ENCODE data around the gene ACACA.

Gene ACACA

GRCh38 chr17:37069087-37069486, 337.5 kb downstream of the ACACA start:
- H3K79me2 ChIP-seq (ENCODE audit: insufficient read depth, low read length) = no peaks in the 10 kb centered on the region
- H3K9me2 ChIP-seq (replicated peaks; ENCODE audit: low read depth, low read length) = no peaks in the 10 kb centered on the region
- H3K4me3 ChIP-seq (ENCODE audit: low read length, poor library complexity, severe bottlenecking) = no peak overlapping the region
- no peaks in the 10 kb centered on the region for H3K27me3 ChIP-seq (ENCODE audit: insufficient read depth, low read length, poor library complexity, severe bottlenecking)
- no peaks in the 10 kb centered on the region for H3F3A ChIP-seq (ENCODE audit: low read depth)
- H2AFZ ChIP-seq (ENCODE audit: low read length) = no peak overlapping the region
- TF ChIP-seq CTCF (conservative IDR thresholded peaks at IDR 0.05; ENCODE audit: low read length) (no peak), EZH2phosphoT487 (IDR thresholded peaks at IDR 0.05; ENCODE audit: borderline replicate concordance) (no peak)
- H3K36me3 ChIP-seq (ENCODE audit: insufficient read depth, low read length) = no peaks in the 10 kb centered on the region
- no peak overlapping the region for H3K9ac ChIP-seq (ENCODE audit: low read depth, low read length, poor library complexity, severe bottlenecking)
- no peaks in the 10 kb centered on the region for H3K9me3 ChIP-seq (ENCODE audit: insufficient read depth, low read depth, low read length)
- H3K4me1 ChIP-seq (ENCODE audit: insufficient read depth, low read length, poor library complexity, severe bottlenecking) = no peaks in the 10 kb centered on the region
- no peaks in the 10 kb centered on the region for H4K20me1 ChIP-seq (ENCODE audit: insufficient read depth, low read length, poor library complexity, severe bottlenecking)
- no peak overlapping the region for H3K4me2 ChIP-seq (ENCODE audit: low read depth, low read length, poor library complexity, severe bottlenecking)

GRCh38 chr17:37068266-37068665, 338.4 kb downstream of the ACACA start:
- H3K4me1 ChIP-seq (ENCODE audit: insufficient read depth, low read length, poor library complexity, severe bottlenecking) = no peaks in the 10 kb centered on the region
- no peak overlapping the region for H3K4me2 ChIP-seq (ENCODE audit: low read depth, low read length, poor library complexity, severe bottlenecking)

DNA sequence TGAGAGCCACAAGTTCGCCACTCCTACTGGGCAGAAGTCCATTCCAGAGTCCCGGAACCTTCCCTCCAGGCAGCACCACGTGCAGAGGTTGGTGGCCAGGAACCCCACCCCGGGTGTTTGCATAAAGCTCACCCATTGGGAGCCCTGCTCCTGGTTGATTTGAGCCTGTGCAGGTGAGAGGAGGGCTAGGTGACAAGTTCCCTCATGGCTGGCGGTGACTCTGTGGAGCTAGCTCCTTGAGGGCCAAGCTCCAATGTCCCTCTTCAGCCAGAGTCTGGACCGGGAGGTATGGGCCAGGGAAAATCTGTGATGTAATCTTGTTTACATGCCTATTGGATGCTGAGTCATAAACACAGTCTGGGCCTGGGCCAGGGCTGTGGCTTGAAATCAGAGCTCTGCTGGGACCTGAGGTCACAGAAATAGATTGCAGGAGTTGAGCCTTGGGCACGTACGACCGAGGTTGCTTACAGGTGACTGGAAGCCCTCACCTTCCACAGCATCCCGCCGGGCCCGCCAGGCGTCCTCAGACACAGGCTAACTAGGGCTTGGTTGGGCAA, 339.0 kb downstream of the ACACA start:
- Histone ChIP-seq H3K79me2 (ENCODE audit: insufficient read depth, low read length) (no peaks in the 10 kb centered on the region), H3K36me3 (ENCODE audit: insufficient read depth, low read length) (no peaks in the 10 kb centered on the region), H2AFZ (ENCODE audit: low read length) (no peak overlapping the region), H3K27me3 (ENCODE audit: insufficient read depth, low read length, poor library complexity, severe bottlenecking) (no peaks in the 10 kb centered on the region), H3K4me1 (ENCODE audit: insufficient read depth, low read length, poor library complexity, severe bottlenecking) (no peaks in the 10 kb centered on the region), H3K4me2 (ENCODE audit: low read depth, low read length, poor library complexity, severe bottlenecking) (no peak overlapping the region), H3K4me3 (ENCODE audit: low read length, poor library complexity, severe bottlenecking) (no peak overlapping the region), H3K9ac (ENCODE audit: low read depth, low read length, poor library complexity, severe bottlenecking) (no peak overlapping the region), H3K9me3 (ENCODE audit: insufficient read depth, low read depth, low read length) (no peaks in the 10 kb centered on the region), H4K20me1 (ENCODE audit: insufficient read depth, low read length, poor library complexity, severe bottlenecking) (no peaks in the 10 kb centered on the region), H3F3A (ENCODE audit: low read depth) (no peaks in the 10 kb centered on the region), H3K9me2 (replicated peaks; ENCODE audit: low read depth, low read length) (no peaks in the 10 kb centered on the region)
- TF ChIP-seq CTCF (conservative IDR thresholded peaks at IDR 0.05; ENCODE audit: low read length) (no peak), EZH2phosphoT487 (IDR thresholded peaks at IDR 0.05; ENCODE audit: borderline replicate concordance) (no peak)

More at GRCh38 chr17:37068266-37068665, 338.4 kb downstream of the ACACA start:
- no peak overlapping the region for H3K9ac ChIP-seq (ENCODE audit: low read depth, low read length, poor library complexity, severe bottlenecking)
- H3K27me3 ChIP-seq (ENCODE audit: insufficient read depth, low read length, poor library complexity, severe bottlenecking) = no peaks in the 10 kb centered on the region
- H3K36me3 ChIP-seq (ENCODE audit: insufficient read depth, low read length) = no peaks in the 10 kb centered on the region
- H3K79me2 ChIP-seq (ENCODE audit: insufficient read depth, low read length) = no peaks in the 10 kb centered on the region
- TF ChIP-seq CTCF (conservative IDR thresholded peaks at IDR 0.05; ENCODE audit: low read length) (no peak), EZH2phosphoT487 (IDR thresholded peaks at IDR 0.05; ENCODE audit: borderline replicate concordance) (no peak)
- H3K9me2 ChIP-seq (replicated peaks; ENCODE audit: low read depth, low read length) = no peaks in the 10 kb centered on the region
- H4K20me1 ChIP-seq (ENCODE audit: insufficient read depth, low read length, poor library complexity, severe bottlenecking) = no peaks in the 10 kb centered on the region
- H3K9me3 ChIP-seq (ENCODE audit: insufficient read depth, low read depth, low read length) = no peaks in the 10 kb centered on the region
- no peak overlapping the region for H3K4me3 ChIP-seq (ENCODE audit: low read length, poor library complexity, severe bottlenecking)
- H3F3A ChIP-seq (ENCODE audit: low read depth) = no peaks in the 10 kb centered on the region
- H2AFZ ChIP-seq (ENCODE audit: low read length) = no peak overlapping the region

Measured in Loucy (cell line).